Cardiac septum (tissue), 1 donor: ENCODE data around the gene FOXD4L1. TPM values are rescaled to one million over a fixed set of nuclear protein-coding genes. Genes with fewer than 3 reads are reported as not detected.
"Not testable (repeated sequence)": the region's sequence is repeated elsewhere in the genome, so short reads cannot be mapped to it uniquely, and the experiment has no call there.

Source experiments
- DNase-seq: peaks from one replicate; pipeline ENCODE4 v3.0.0-alpha.2; 2020; ENCODE audit warnings: low spot score
- intact Hi-C: fragments of 100-400 bp; cut with DNase I; formaldehyde crosslinking; loops from one replicate; pipeline ENCODE4 v1.14.0; 2022
- long read RNA-seq: library from polyadenylated mRNA; unstranded; transcript quantifications from one replicate; pipeline ENCODE4 v2.0.0, GENCODE V29; 2021
- total RNA-seq: library from RNA; stranded (reverse); fragmentation: NEBNext Ultra II Directional; extraction: Animal tissue kit (Norgen Biotek cat#: 25700); gene quantifications from one replicate; pipeline ENCODE4 v1.2.1, GENCODE V29; 2021
- donor health status: DM: no; HTN: no; CAD: no.

FOXD4L1 gene
- total RNA-seq: not detected
- long read RNA-seq: 0 reads

- intact Hi-C loops: not testable (repeated sequence)
These were observed at the start of gene FOXD4L1 for GRCh38 chr2:113498365-113498764. Gene FOXD4L1, plus strand, starts transcription at chr2:113498665. Its CDS starts 592 bp downstream, at chr2:113499257.

GRCh38 chr2:113465770-113466169, 32.7 kb upstream of the FOXD4L1 start:
- intact Hi-C loops, DNase-seq: not testable (repeated sequence)

More at GRCh38 chr2:113498365-113498764, at the start of gene FOXD4L1:
- not testable (repeated sequence) for DNase-seq

GRCh38 chr2:113476688-113477368, 21.6 kb upstream of the FOXD4L1 start:
- intact Hi-C loops, DNase-seq: not testable (repeated sequence)

- DNase-seq, intact Hi-C loops: not testable (repeated sequence)
These were observed 1.9 kb upstream of the FOXD4L1 start for GRCh38 chr2:113496527-113496926.

- intact Hi-C loops, DNase-seq: not testable (repeated sequence)
These were observed 787 bp downstream of the FOXD4L1 start for GRCh38 chr2:113499019-113499885.

GRCh38 chr2:113499886-113500722, 1.6 kb downstream of the FOXD4L1 start:
- intact Hi-C loops: not testable (repeated sequence)

GRCh38 chr2:113500723-113501038, 2.2 kb downstream of the FOXD4L1 start:
- intact Hi-C loops, DNase-seq: not testable (repeated sequence)

More at GRCh38 chr2:113499886-113500722, 1.6 kb downstream of the FOXD4L1 start:
- not testable (repeated sequence) for DNase-seq

- intact Hi-C loops, DNase-seq: not testable (repeated sequence)
These were observed 4.0 kb downstream of the FOXD4L1 start for GRCh38 chr2:113502216-113503093.

- intact Hi-C loops, DNase-seq: not testable (repeated sequence)
These were observed 4.9 kb downstream of the FOXD4L1 start for GRCh38 chr2:113503094-113504042.

- intact Hi-C loops, DNase-seq: not testable (repeated sequence)
These were observed 5.6 kb downstream of the FOXD4L1 start for GRCh38 chr2:113504081-113504480.

GRCh38 chr2:113507394-113508140, 9.1 kb downstream of the FOXD4L1 start:
- DNase-seq, intact Hi-C loops: not testable (repeated sequence)

- DNase-seq, intact Hi-C loops: not testable (repeated sequence)
These were observed 9.7 kb downstream of the FOXD4L1 start for GRCh38 chr2:113508187-113508586.

GRCh38 chr2:113510913-113511312, 12.4 kb downstream of the FOXD4L1 start:
- DNase-seq, intact Hi-C loops: not testable (repeated sequence)

- DNase-seq, intact Hi-C loops: not testable (repeated sequence)
These were observed 13.4 kb downstream of the FOXD4L1 start for GRCh38 chr2:113511859-113512258.

- intact Hi-C loops, DNase-seq: not testable (repeated sequence)
These were observed 17.0 kb downstream of the FOXD4L1 start for GRCh38 chr2:113515457-113515856.

- DNase-seq, intact Hi-C loops: not testable (repeated sequence)
These were observed 17.5 kb downstream of the FOXD4L1 start for GRCh38 chr2:113515995-113516394.

GRCh38 chr2:113517025-113517424, 18.6 kb downstream of the FOXD4L1 start:
- intact Hi-C loops, DNase-seq: not testable (repeated sequence)
